Lung (tissue), 12 donors: Measurements from ENCODE around the gene C1QTNF5. TPM values are rescaled to one million over a fixed set of nuclear protein-coding genes. Genes with fewer than 3 reads are reported as not detected.

Experiments
- ATAC-seq: fragments of 200-7000 bp; cut with Tn5 transposase; one replicate; pipeline ENCODE4 v1.9.1; 2020; ENCODE audit warnings: moderate number of reproducible peaks; ENCODE audit not compliant: insufficient read depth, low FRiP score
- DNase-seq, 3 donors: peaks; one replicate each; pipeline ENCODE4 v3.0.0-alpha.2; 2013 to 2017
- H3K27ac ChIP-seq, 2 donors: one replicate each; pipeline ENCODE4 v1.5.1; 2013; ENCODE audit warnings: mild to moderate bottlenecking in 2 of 2, moderate library complexity in 2 of 2, control low read depth in 1 of 2, inconsistent platforms in 1 of 2, low read depth in 1 of 2, low read length in 1 of 2
- H3K27me3 ChIP-seq, 3 donors: one replicate each; pipeline ENCODE4 v1.5.1; 2013; ENCODE audit warnings: low read length in 2 of 3; ENCODE audit not compliant: control insufficient read depth in 3 of 3, insufficient read depth in 3 of 3
- H3K36me3 ChIP-seq, 4 donors: one replicate each; pipeline ENCODE4 v1.5.1; 2013; ENCODE audit warnings: low read length in 4 of 4, mild to moderate bottlenecking in 1 of 4, moderate library complexity in 1 of 4; ENCODE audit not compliant: control insufficient read depth in 4 of 4, insufficient read depth in 4 of 4
- H3K4me1 ChIP-seq, 5 donors: one replicate each; pipeline ENCODE4 v1.5.1; 2013; ENCODE audit warnings: low read length in 5 of 5, mild to moderate bottlenecking in 2 of 5, moderate library complexity in 1 of 5; ENCODE audit not compliant: control insufficient read depth in 5 of 5, insufficient read depth in 5 of 5
- H3K4me3 ChIP-seq: one replicate; pipeline ENCODE4 v1.5.1; 2013; ENCODE audit warnings: mild to moderate bottlenecking, control low read depth, moderate library complexity
- H3K9ac ChIP-seq, 2 donors: one replicate each; pipeline ENCODE4 v1.5.1; 2013; ENCODE audit warnings: low read length in 2 of 2, control low read depth in 1 of 2; ENCODE audit not compliant: insufficient read depth in 1 of 2
- H3K9me3 ChIP-seq, 4 donors: one replicate each; pipeline ENCODE4 v1.5.1; 2013; ENCODE audit warnings: low read length in 3 of 4, mild to moderate bottlenecking in 1 of 4, moderate library complexity in 1 of 4; ENCODE audit not compliant: control insufficient read depth in 4 of 4, insufficient read depth in 3 of 4
- CTCF ChIP-seq: IDR thresholded peaks from 2 replicates; pipeline ENCODE4 v1.5.1; 2012; ENCODE audit warnings: mild to moderate bottlenecking; ENCODE audit errors: control extremely low read depth, extremely low read depth
- WGBS, 2 donors: extraction: QIAGEN DNeasy Blood & Tissue Kit; methylation state at CpG; one replicate each; pipeline ENCODE4 v1.1.7; 2013; 5-methylcytosine and 5-hydroxymethylcytosine counted together
- polyA plus RNA-seq, 2 donors: library from polyadenylated mRNA; stranded (reverse); fragments of 200-250 nt; gene quantifications; one replicate each; pipeline ENCODE4 v1.2.1, GENCODE V29; 2013
- total RNA-seq, 2 donors: library from RNA; depleted of rRNA in 1 of 2; stranded (reverse); fragments of >200 nt in 1 of 2; gene quantifications; one replicate each; pipeline ENCODE4 v1.2.1, GENCODE V29; 2014 to 2021
- donor health status: control.
- donor health status: control.
- donor health status: Bipolar disorder and iron deficiency.
- donor health status: healthy.
- donor health status: DM: yes; HTN: yes; CAD: no.

The C1QTNF5 gene
- total and polyA plus RNA-seq, 4 donors: 20.2 to 34.9 (median 28.3) TPM

GRCh38 chr11:119298726-119299125 lies 42.0 kb downstream of the C1QTNF5 start:
- ATAC-seq (no peak), DNase-seq (no peak)
- Histone ChIP-seq H3K9ac (no peak overlapping the region), H3K9me3 (no peaks in the 10 kb centered on the region), H3K27ac (no peak overlapping the region), H3K4me3 (no peak overlapping the region), H3K4me1 (peaks cover 0 to 9% (median 0%) of the 10 kb centered on the region in 5 donors), H3K36me3 (peaks cover 10 to 44% (median 28%) of the 10 kb centered on the region in 4 donors), H3K27me3 (no peaks in the 10 kb centered on the region)
- TF ChIP-seq CTCF: no peak
- 87% methylated on average over 2 of the region's 2 CpGs for WGBS, 2 donors

GRCh38 chr11:119297938-119298337 lies 42.7 kb downstream of the C1QTNF5 start:
- no peak overlapping the region for H3K4me3 ChIP-seq
- no peak for TF ChIP-seq CTCF
- no peak overlapping the region for H3K27ac ChIP-seq
- H3K36me3 ChIP-seq: peaks cover 3 to 37% (median 26%) of the 10 kb centered on the region in 4 donors
- no peaks in the 10 kb centered on the region for H3K9me3 ChIP-seq
- WGBS, 2 donors: 60 to 83% methylated on average over 3 of the region's 3 CpGs
- ATAC-seq: no peak
- peaks cover 0 to 9% (median 0%) of the 10 kb centered on the region in 5 donors for H3K4me1 ChIP-seq
- H3K9ac ChIP-seq: no peak overlapping the region
- no peaks in the 10 kb centered on the region for H3K27me3 ChIP-seq
- DNase-seq: no peak

GRCh38 chr11:119295178-119295577 lies 45.5 kb downstream of the C1QTNF5 start:
- TF ChIP-seq CTCF: no peak
- ATAC-seq: no peak
- H3K36me3 ChIP-seq: peaks cover 3 to 34% (median 24%) of the 10 kb centered on the region in 4 donors
- H3K9me3 ChIP-seq: peaks cover 0 to 5% (median 0%) of the 10 kb centered on the region in 4 donors
- H3K9ac ChIP-seq: no peak overlapping the region
- 53 to 55% methylated on average over 3 of the region's 3 CpGs for WGBS, 2 donors
- no peak overlapping the region for H3K27ac ChIP-seq
- no peaks in the 10 kb centered on the region for H3K27me3 ChIP-seq
- peaks cover 0 to 4% (median 0%) of the 10 kb centered on the region in 5 donors for H3K4me1 ChIP-seq
- no peak overlapping the region for H3K4me3 ChIP-seq
- no peak for DNase-seq

GRCh38 chr11:119293461-119293860 lies 47.2 kb downstream of the C1QTNF5 start:
- no peak overlapping the region for H3K4me3 ChIP-seq
- ATAC-seq (no peak), DNase-seq (no peak)
- TF ChIP-seq CTCF: no peak
- H3K9me3 ChIP-seq: peaks cover 0 to 5% (median 0%) of the 10 kb centered on the region in 4 donors
- 95 to 96% methylated on average over 3 of the region's 3 CpGs for WGBS, 2 donors
- no peak overlapping the region for H3K27ac ChIP-seq
- H3K9ac ChIP-seq: no peak overlapping the region
- no peaks in the 10 kb centered on the region for H3K27me3 ChIP-seq
- peaks cover 0 to 3% (median 0%) of the 10 kb centered on the region in 5 donors for H3K4me1 ChIP-seq
- H3K36me3 ChIP-seq: peaks cover 4 to 22% (median 15%) of the 10 kb centered on the region in 4 donors
